Adrenal gland (tissue), 12 donors: ENCODE results near the gene MMEL1. TPM values are rescaled to one million over a fixed set of nuclear protein-coding genes. Genes with fewer than 3 reads are reported as not detected.
A peak's percentile ranks its signal among the peaks of the same experiment; 100 is the strongest.
"Not testable (repeated sequence)": the region's sequence is repeated elsewhere in the genome, so short reads cannot be mapped to it uniquely, and the experiment has no call there.

ENCODE experiments used
- DNase-seq, 7 donors: peaks; one replicate each; pipeline ENCODE4 v3.0.0-alpha.2; 2019 to 2020
- H3K27ac ChIP-seq, 5 donors: fragments of 200-600 bp; sonication (generic) in 4 of 5; 1 replicate in 3 of 5; 2 replicates in 2 of 5; pipeline versions ENCODE4 v1.5.1 to v1.8.0; 2016 to 2020; ENCODE audit warnings: mild to moderate bottlenecking in 1 of 5
- H3K27me3 ChIP-seq: fragments of 200-600 bp; 2 replicates; pipeline ENCODE4 v1.8.0; 2021
- H3K36me3 ChIP-seq, 2 donors: fragments of 200-600 bp; replicated peaks in 1 of 2; 1 replicate in 1 of 2; 2 replicates in 1 of 2; pipeline versions ENCODE4 v1.5.1 to v1.8.0; 2018 to 2022
- H3K4me1 ChIP-seq, 2 donors: fragments of 200-600 bp; replicated peaks in 1 of 2; 1 replicate in 1 of 2; 2 replicates in 1 of 2; pipeline versions ENCODE4 v1.5.1 to v1.8.0; 2018 to 2021
- H3K4me3 ChIP-seq, 4 donors: fragments of 200-600 bp; sonication (generic) in 3 of 4; one replicate each; pipeline ENCODE4 v1.5.1; 2016 to 2018
- H3K9me3 ChIP-seq, 3 donors: fragments of 200-600 bp; sonication (generic) in 1 of 3; replicated peaks in 1 of 3; 1 replicate in 2 of 3; 2 replicates in 1 of 3; pipeline versions ENCODE4 v1.5.1 to v1.8.0; 2016 to 2021
- CTCF ChIP-seq, 6 experiments: fragments of 450-650 bp in 4 of 6; fragments of 200-600 bp in 2 of 6; sonication (generic) in 1 of 6; IDR thresholded peaks; 1 replicate in 5 of 6; 2 replicates in 1 of 6; pipeline versions ENCODE4 v1.5.1 to v1.8.0; 2016 to 2021; ENCODE audit warnings: antibody characterized with exemption in 6 of 6, mild to moderate bottlenecking in 2 of 6, moderate library complexity in 1 of 6
- POLR2A ChIP-seq, 2 donors: fragments of 450-650 bp; IDR thresholded peaks; one replicate each; pipeline ENCODE4 v1.6.1; 2017; ENCODE audit warnings: antibody characterized with exemption in 2 of 2, mild to moderate bottlenecking in 2 of 2, moderate library complexity in 1 of 2
- WGBS, 4 donors: extraction: QIAGEN DNeasy Blood & Tissue Kit in 2 of 4; methylation state at CpG; one replicate each; pipeline versions ENCODE4 v1.1.5 to v1.1.7; 2013 to 2017; 5-methylcytosine and 5-hydroxymethylcytosine counted together
- intact Hi-C, 2 donors: fragments of 100-400 bp; cut with DNase I; formaldehyde crosslinking; loops; one replicate each; pipeline versions ENCODE4 v1.14.1 to v1.15.0; 2022 to 2023
- polyA plus RNA-seq, 3 donors: library from polyadenylated mRNA; stranded (reverse); fragments of 200-250 nt in 2 of 3; fragments of 350-450 nt in 1 of 3; fragmentation: Illumina TruSeq in 1 of 3; extraction: RNeasy Lipid Tissue Mini Kit (QIAGEN cat#74804) in 1 of 3; gene quantifications; one replicate each; pipeline ENCODE4 v1.2.3, GENCODE V29; 2013 to 2014
- total RNA-seq, 9 donors: library from RNA; depleted of rRNA in 4 of 9; stranded (reverse); fragments of >200 nt in 4 of 9; fragments of 120-200 nt in 1 of 9; fragmentation: NEBNext Ultra II Directional in 1 of 9; extraction: Animal tissue kit (Norgen Biotek cat#: 25700) in 1 of 9; gene quantifications; one replicate each; pipeline versions ENCODE4 v1.1.0 to v1.2.4, GENCODE V29; 2013 to 2023
- donor health status: healthy with polysubstance abuse.
- donor health status: Bipolar disorder and iron deficiency.
- donor health status: DM: yes; HTN: yes; CAD: no.
- donor health status: DM: no; HTN: no; CAD: no.
- donor health status: DM: no; HTN: no; CAD: no.
- donor health status: DM: yes; HTN: yes; CAD: no.

Gene MMEL1
- total and polyA plus RNA-seq, 12 donors: 0.30 to 8.2 (median 2.6) TPM

GRCh38 chr1:2552189-2552588, 80.6 kb downstream of the MMEL1 start:
- Histone ChIP-seq H3K36me3 (no peaks in the 10 kb centered on the region), H3K27ac (no peak overlapping the region), H3K27me3 (no peaks in the 10 kb centered on the region), H3K4me1 (peaks cover 31 to 40% of the 10 kb centered on the region in 2 donors), H3K4me3 (no peak overlapping the region), H3K9me3 (no peaks in the 10 kb centered on the region)
- 81 to 91% (median 91%) methylated on average over 22 to 26 of the region's 26 CpGs for WGBS, 4 donors
- no peak for DNase-seq
- intact Hi-C loops: no loop called here
- no peak for TF ChIP-seq POLR2A (IDR thresholded peaks at IDR 0.05)
- no peak for TF ChIP-seq CTCF (IDR thresholded peaks at IDR 0.05)

GRCh38 chr1:2551544-2551943, 81.3 kb downstream of the MMEL1 start:
- intact Hi-C loops, H3K4me3 ChIP-seq: not testable (repeated sequence)
- WGBS, 4 donors: 68 to 72% (median 70%) methylated on average over 6 to 9 of the region's 9 CpGs

GRCh38 chr1:2550309-2550861, 82.4 kb downstream of the MMEL1 start:
- H3K27me3 ChIP-seq, H3K4me3 ChIP-seq: not testable (repeated sequence)

More at GRCh38 chr1:2551544-2551943, 81.3 kb downstream of the MMEL1 start:
- DNase-seq: peak in 1 of 7 donors; percentile 45
- not testable (repeated sequence) for H3K9me3 ChIP-seq, H3K36me3 ChIP-seq, H3K27me3 ChIP-seq
- H3K4me1 ChIP-seq: peaks cover 35 to 43% of the 10 kb centered on the region in 2 donors
- H3K27ac ChIP-seq: peak overlapping the region in 1 of 5 donors; percentile 58

GRCh38 chr1:2549367-2550029, 83.3 kb downstream of the MMEL1 start:
- 77 to 88% (median 78%) methylated on average over 10 to 23 of the region's 28 CpGs for WGBS, 4 donors
- intact Hi-C loops: loop anchor here (5.0 to 10.0 kb wide), 3 partner anchors 132 to 355 kb away; partner anchors contain the start of genes FAAP20 (in 1 of the 2) and PEX10 (in 1 of the 2)

More at GRCh38 chr1:2550309-2550861, 82.4 kb downstream of the MMEL1 start:
- Histone ChIP-seq H3K4me1 (peaks cover 37 to 48% of the 10 kb centered on the region in 2 donors), H3K27ac (peak overlapping the region in 1 of 5 donors; percentile 14)
- H3K36me3 ChIP-seq, H3K9me3 ChIP-seq, DNase-seq, intact Hi-C loops: not testable (repeated sequence)
- WGBS, 4 donors: 65 to 75% (median 70%) methylated on average over 7 to 10 of the region's 12 CpGs

GRCh38 chr1:2548068-2548589, 84.7 kb downstream of the MMEL1 start:
- H3K27me3 ChIP-seq: no peaks in the 10 kb centered on the region
- peak overlapping the region; percentile 91 to 98 (median 95) for H3K27ac ChIP-seq
- WGBS, 4 donors: 7 to 13% (median 11%) methylated on average over 3 to 17 of the region's 17 CpGs
- intact Hi-C loops: loop anchor here (5.0 to 10.0 kb wide), 3 partner anchors 131 to 353 kb away; partner anchors contain the start of genes FAAP20 (in 1 of the 2) and PEX10 (in 1 of the 2)
- H3K9me3 ChIP-seq: no peaks in the 10 kb centered on the region
- peak; percentile 82 to 94 (median 88) for DNase-seq
- H3K4me3 ChIP-seq: peak overlapping the region in 2 of 4 donors; percentile 1 to 40
- H3K36me3 ChIP-seq: no peaks in the 10 kb centered on the region
- TF ChIP-seq POLR2A (IDR thresholded peaks at IDR 0.05) (no peak), CTCF (IDR thresholded peaks at IDR 0.05) (peak; percentile 90 to 97 (median 93))
- H3K4me1 ChIP-seq: peaks cover 41 to 50% of the 10 kb centered on the region in 2 donors

More at GRCh38 chr1:2549367-2550029, 83.3 kb downstream of the MMEL1 start:
- H3K9me3 ChIP-seq, H3K27me3 ChIP-seq, H3K36me3 ChIP-seq, DNase-seq: not testable (repeated sequence)
- peak overlapping the region in 1 of 4 donors; percentile 40 for H3K4me3 ChIP-seq
- peaks cover 41 to 49% of the 10 kb centered on the region in 2 donors for H3K4me1 ChIP-seq
- peak overlapping the region; percentile 91 to 98 (median 95) for H3K27ac ChIP-seq
